ENCODE measurements around the gene FAM131A. TPM values are rescaled to one million over a fixed set of nuclear protein-coding genes. Genes with fewer than 3 reads are reported as not detected.

Gene FAM131A
- total RNA-seq, 1 donor from 2014 or later: 19.7 TPM

GRCh38 chr3:184355261-184356040, 18.1 kb downstream of the FAM131A start:
- Mint-ChIP-seq H3K4me3 (peak overlapping the region; percentile 39), H3K27me3 (ENCODE audit: low read depth) (no peaks in the 10 kb centered on the region), H3K4me1 (peaks cover 38% of the 10 kb centered on the region), H3K27ac (ENCODE audit: unreplicated experiment) (no peak overlapping the region), H3K36me3 (ENCODE audit: low read depth) (peaks cover 10% of the 10 kb centered on the region), H3K9me3 (no peaks in the 10 kb centered on the region)
- no peak for TF ChIP-seq CTCF (conservative IDR thresholded peaks at IDR 0.05)
- DNase-seq (ENCODE audit: low read depth, low spot score): no peak

- Mint-ChIP-seq H3K4me3 (peak overlapping the region; percentile 71), H3K36me3 (ENCODE audit: low read depth) (peaks cover 5% of the 10 kb centered on the region), H3K27ac (ENCODE audit: unreplicated experiment) (no peak overlapping the region), H3K27me3 (ENCODE audit: low read depth) (no peaks in the 10 kb centered on the region), H3K9me3 (no peaks in the 10 kb centered on the region), H3K4me1 (peaks cover 26% of the 10 kb centered on the region)
- no peak for DNase-seq (ENCODE audit: low read depth, low spot score)
- no peak for TF ChIP-seq CTCF (conservative IDR thresholded peaks at IDR 0.05)
Measured at GRCh38 chr3:184357248-184358123, 20.1 kb downstream of the FAM131A start.

GRCh38 chr3:184358124-184358767, 20.8 kb downstream of the FAM131A start:
- no peaks in the 10 kb centered on the region for H3K9me3 Mint-ChIP-seq
- no peak for DNase-seq (ENCODE audit: low read depth, low spot score)
- peaks cover 28% of the 10 kb centered on the region for H3K4me1 Mint-ChIP-seq
- TF ChIP-seq CTCF (conservative IDR thresholded peaks at IDR 0.05): no peak
- no peak overlapping the region for H3K27ac Mint-ChIP-seq (ENCODE audit: unreplicated experiment)
- peaks cover under 1% of the 10 kb centered on the region for H3K27me3 Mint-ChIP-seq (ENCODE audit: low read depth)
- peak overlapping the region; percentile 71 for H3K4me3 Mint-ChIP-seq
- H3K36me3 Mint-ChIP-seq (ENCODE audit: low read depth): peaks cover 5% of the 10 kb centered on the region

GRCh38 chr3:184358921-184359350, 21.5 kb downstream of the FAM131A start:
- Mint-ChIP-seq H3K36me3 (ENCODE audit: low read depth) (peaks cover 5% of the 10 kb centered on the region), H3K9me3 (no peaks in the 10 kb centered on the region), H3K4me1 (peaks cover 31% of the 10 kb centered on the region), H3K4me3 (peak overlapping the region; percentile 92), H3K27ac (ENCODE audit: unreplicated experiment) (no peak overlapping the region), H3K27me3 (ENCODE audit: low read depth) (peaks cover 2% of the 10 kb centered on the region)
- TF ChIP-seq CTCF (conservative IDR thresholded peaks at IDR 0.05): no peak
- DNase-seq (ENCODE audit: low read depth, low spot score): no peak

- no peak for TF ChIP-seq CTCF (conservative IDR thresholded peaks at IDR 0.05)
- peaks cover 5% of the 10 kb centered on the region for H3K36me3 Mint-ChIP-seq (ENCODE audit: low read depth)
- H3K27me3 Mint-ChIP-seq (ENCODE audit: low read depth): peaks cover 2% of the 10 kb centered on the region
- H3K4me3 Mint-ChIP-seq: peak overlapping the region; percentile 92
- H3K27ac Mint-ChIP-seq (ENCODE audit: unreplicated experiment): no peak overlapping the region
- DNase-seq (ENCODE audit: low read depth, low spot score): no peak
- peaks cover 35% of the 10 kb centered on the region for H3K4me1 Mint-ChIP-seq
- no peaks in the 10 kb centered on the region for H3K9me3 Mint-ChIP-seq
Measured at GRCh38 chr3:184359610-184360009, 22.2 kb downstream of the FAM131A start.
